ENCODE measurements around the gene DIS3L2.

DIS3L2 gene

GRCh38 chr2:232339121-232340081, 377.9 kb downstream of the DIS3L2 start:
- no peak for DNase-seq

- no peak for DNase-seq
Measured at GRCh38 chr2:232340171-232340935, 378.8 kb downstream of the DIS3L2 start.

- no peak for DNase-seq
Measured at GRCh38 chr2:232341061-232341738, 379.7 kb downstream of the DIS3L2 start.

GRCh38 chr2:232341739-232342126, 380.2 kb downstream of the DIS3L2 start:
- DNase-seq: no peak

GRCh38 chr2:232342635-232343565, 381.4 kb downstream of the DIS3L2 start:
- no peak for DNase-seq

- no peak for DNase-seq
Measured at GRCh38 chr2:232343821-232344220, 382.3 kb downstream of the DIS3L2 start.

GRCh38 chr2:232345251-232345650, 383.7 kb downstream of the DIS3L2 start:
- no peak for DNase-seq

- no peak for DNase-seq
Measured at GRCh38 chr2:232347369-232347768, 385.9 kb downstream of the DIS3L2 start.

GRCh38 chr2:232348936-232349335, 387.4 kb downstream of the DIS3L2 start:
- no peak for DNase-seq

GRCh38 chr2:232349546-232349945, 388.0 kb downstream of the DIS3L2 start:
- no peak for DNase-seq

- no peak for DNase-seq
Measured at GRCh38 chr2:232349946-232350635, 388.6 kb downstream of the DIS3L2 start.

GRCh38 chr2:232350804-232351685, 389.5 kb downstream of the DIS3L2 start:
- no peak for DNase-seq

GRCh38 chr2:232351686-232352510, 390.4 kb downstream of the DIS3L2 start:
- no peak for DNase-seq

GRCh38 chr2:232352511-232353091, 391.1 kb downstream of the DIS3L2 start:
- no peak for DNase-seq

- DNase-seq: no peak
Measured at GRCh38 chr2:232353096-232353495, 391.6 kb downstream of the DIS3L2 start.

GRCh38 chr2:232353660-232354059, 392.1 kb downstream of the DIS3L2 start:
- no peak for DNase-seq

- DNase-seq: no peak
Measured at GRCh38 chr2:232354069-232354468, 392.6 kb downstream of the DIS3L2 start.

GRCh38 chr2:232361646-232362045, 400.1 kb downstream of the DIS3L2 start:
- DNase-seq: no peak
